ENCODE data around the gene KCND1. TPM values are rescaled to one million over a fixed set of nuclear protein-coding genes. Genes with fewer than 3 reads are reported as not detected.

The KCND1 gene
- 3.0 and 3.8 TPM in 2 replicates for total RNA-seq (ENCODE audit: low replicate concordance)
- long read RNA-seq, partial matches to known transcripts: 0 of 1 reads
- long read RNA-seq, other reads (novel, unspliced or antisense): 0 of 1 reads

- TF ChIP-seq CTCF (conservative IDR thresholded peaks at IDR 0.05): no peak
- Mint-ChIP-seq H3K4me3 (peak within 1 kb of the TSS; percentile 72), H3K27me3 (no peaks in the 10 kb centered on the region), H3K36me3 (peaks cover 9% of the 10 kb centered on the region), H3K4me1 (ENCODE audit: unreplicated experiment) (no peaks in the 10 kb centered on the region), H3K27ac (no peak within 1 kb of the TSS), H3K9me3 (no peaks in the 10 kb centered on the region)
- no peak for DNase-seq (ENCODE audit: extremely low spot score, unreplicated experiment)
These were observed at the start of gene KCND1 for GRCh38 chrX:48971249-48972219. Gene KCND1, minus strand, starts transcription at chrX:48971844. Its CDS starts 1,573 bp downstream, at chrX:48970271.

GRCh38 chrX:49019599-49020249 is 48.1 kb upstream of the KCND1 start:
- no peaks in the 10 kb centered on the region for H3K36me3 Mint-ChIP-seq
- no peak for TF ChIP-seq CTCF (conservative IDR thresholded peaks at IDR 0.05)
- H3K27me3 Mint-ChIP-seq: no peaks in the 10 kb centered on the region
- no peak overlapping the region for H3K27ac Mint-ChIP-seq
- no peak for DNase-seq (ENCODE audit: extremely low spot score, unreplicated experiment)
- H3K4me1 Mint-ChIP-seq (ENCODE audit: unreplicated experiment): no peaks in the 10 kb centered on the region
- H3K4me3 Mint-ChIP-seq: no peak overlapping the region
- H3K9me3 Mint-ChIP-seq: peaks cover 4% of the 10 kb centered on the region

- H3K27me3 Mint-ChIP-seq: no peaks in the 10 kb centered on the region
- no peaks in the 10 kb centered on the region for H3K9me3 Mint-ChIP-seq
- H3K4me3 Mint-ChIP-seq: no peak overlapping the region
- TF ChIP-seq CTCF (conservative IDR thresholded peaks at IDR 0.05): no peak
- no peak overlapping the region for H3K27ac Mint-ChIP-seq
- H3K4me1 Mint-ChIP-seq (ENCODE audit: unreplicated experiment): no peaks in the 10 kb centered on the region
- no peaks in the 10 kb centered on the region for H3K36me3 Mint-ChIP-seq
- DNase-seq (ENCODE audit: extremely low spot score, unreplicated experiment): no peak
These were observed 47.4 kb upstream of the KCND1 start for GRCh38 chrX:49019050-49019449.

DNA sequence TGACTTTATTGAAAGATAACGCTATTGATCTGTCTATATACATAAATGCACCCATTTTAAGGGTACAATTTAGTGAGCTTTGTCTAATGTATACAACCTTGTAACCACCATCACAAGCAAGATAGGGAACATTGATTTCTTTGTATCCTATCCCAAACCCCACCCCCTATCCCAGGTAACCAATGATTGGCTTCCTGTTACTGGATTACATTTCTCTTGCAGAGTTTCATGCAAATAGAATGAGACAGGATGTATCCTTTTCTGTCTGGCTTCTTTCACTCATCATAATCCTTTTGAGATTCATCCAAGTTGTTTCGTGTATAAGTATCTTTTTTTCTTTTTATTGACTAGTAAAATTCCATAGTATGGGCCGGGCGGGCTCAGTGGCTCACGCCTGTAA is 32.1 kb upstream of the KCND1 start:
- H3K4me1 Mint-ChIP-seq (ENCODE audit: unreplicated experiment): no peaks in the 10 kb centered on the region

More for the DNA sequence above, 32.1 kb upstream of the KCND1 start:
- Mint-ChIP-seq H3K9me3 (no peaks in the 10 kb centered on the region), H3K36me3 (peaks cover 11% of the 10 kb centered on the region), H3K4me3 (peak overlapping the region; percentile 64), H3K27ac (peak overlapping the region; percentile 55), H3K27me3 (no peaks in the 10 kb centered on the region)
- TF ChIP-seq CTCF (conservative IDR thresholded peaks at IDR 0.05): no peak
- DNase-seq (ENCODE audit: extremely low spot score, unreplicated experiment): no peak
